Brain microvascular endothelial cell (primary cell): ENCODE results near the gene IQSEC1.

Experiments used
- DNase-seq: peaks from one replicate; pipeline ENCODE4 v3.0.0-alpha.2; 2020
- H3K27ac ChIP-seq: fragments of 250-450 bp; sonication (Bioruptor Pico); 2 replicates; pipeline ENCODE4 v1.5.1; 2020; ENCODE audit warnings: mild to moderate bottlenecking, moderate library complexity
- H3K27me3 ChIP-seq: fragments of 250-450 bp; sonication (Bioruptor Pico); replicated peaks from 2 replicates; pipeline ENCODE4 v1.5.1; 2020; ENCODE audit warnings: mild to moderate bottlenecking
- H3K36me3 ChIP-seq: fragments of 250-450 bp; sonication (Bioruptor Pico); replicated peaks from 2 replicates; pipeline ENCODE4 v1.5.1; 2020; ENCODE audit warnings: mild to moderate bottlenecking
- H3K4me3 ChIP-seq: 2 replicates; pipeline ENCODE4 v1.5.1; 2011; ENCODE audit warnings: low read depth, mild to moderate bottlenecking, control low read depth, low read length, moderate library complexity
- in situ Hi-C: cut with HindIII; loops from 2 replicates; pipeline ENCODE4 v1.10.0; 2017; ENCODE audit warnings: low sequenced_read_pairs, low pct_ligation_motif_present
- TF ChIP-seq, protein P1 (sequence below): IDR thresholded peaks from 2 replicates; pipeline ENCODE4 v1.5.1; 2011; ENCODE audit warnings: low read depth, mild to moderate bottlenecking, moderate library complexity, low read length, control low read depth, inconsistent platforms; ENCODE audit errors: missing control alignments

Gene IQSEC1

DNA sequence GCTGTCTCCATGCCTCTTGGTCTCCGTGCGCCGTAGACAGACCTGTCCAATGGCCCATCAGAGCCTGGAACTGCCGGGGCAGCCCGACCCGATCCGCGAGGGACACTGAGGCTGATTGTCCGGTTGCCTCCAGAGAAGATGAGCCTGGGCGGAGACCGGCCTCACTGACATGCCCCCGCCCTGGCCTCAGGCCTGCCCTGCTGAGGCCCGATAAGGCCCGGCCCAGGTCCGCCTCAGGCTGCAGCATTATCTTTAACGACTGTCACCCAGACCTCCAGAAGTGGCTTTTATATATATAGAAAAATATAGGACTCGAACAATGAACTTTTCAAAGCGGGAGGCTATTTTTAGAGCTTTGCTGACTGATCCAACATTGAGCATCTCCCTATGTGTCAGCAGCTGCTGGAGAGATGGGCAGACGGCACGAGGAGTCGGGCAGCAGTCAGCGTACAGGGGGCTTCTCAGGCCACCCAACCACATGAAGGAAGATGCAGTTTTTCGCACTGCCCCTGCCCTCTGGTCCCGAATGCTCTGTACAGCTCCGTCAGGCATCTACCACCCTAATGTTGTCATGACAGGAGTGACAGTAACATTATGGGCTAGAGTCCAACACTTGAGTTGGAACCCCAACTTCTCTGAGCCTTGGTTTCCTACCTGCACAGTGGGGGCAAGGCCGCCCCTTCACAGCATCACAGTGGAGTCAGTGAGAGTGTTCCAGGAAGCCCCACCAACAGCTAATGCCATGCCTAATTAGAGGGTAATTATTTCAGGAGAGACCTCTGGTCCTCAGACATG is 119.8 kb downstream of the IQSEC1 start:
- TF ChIP-seq, protein P1, sequence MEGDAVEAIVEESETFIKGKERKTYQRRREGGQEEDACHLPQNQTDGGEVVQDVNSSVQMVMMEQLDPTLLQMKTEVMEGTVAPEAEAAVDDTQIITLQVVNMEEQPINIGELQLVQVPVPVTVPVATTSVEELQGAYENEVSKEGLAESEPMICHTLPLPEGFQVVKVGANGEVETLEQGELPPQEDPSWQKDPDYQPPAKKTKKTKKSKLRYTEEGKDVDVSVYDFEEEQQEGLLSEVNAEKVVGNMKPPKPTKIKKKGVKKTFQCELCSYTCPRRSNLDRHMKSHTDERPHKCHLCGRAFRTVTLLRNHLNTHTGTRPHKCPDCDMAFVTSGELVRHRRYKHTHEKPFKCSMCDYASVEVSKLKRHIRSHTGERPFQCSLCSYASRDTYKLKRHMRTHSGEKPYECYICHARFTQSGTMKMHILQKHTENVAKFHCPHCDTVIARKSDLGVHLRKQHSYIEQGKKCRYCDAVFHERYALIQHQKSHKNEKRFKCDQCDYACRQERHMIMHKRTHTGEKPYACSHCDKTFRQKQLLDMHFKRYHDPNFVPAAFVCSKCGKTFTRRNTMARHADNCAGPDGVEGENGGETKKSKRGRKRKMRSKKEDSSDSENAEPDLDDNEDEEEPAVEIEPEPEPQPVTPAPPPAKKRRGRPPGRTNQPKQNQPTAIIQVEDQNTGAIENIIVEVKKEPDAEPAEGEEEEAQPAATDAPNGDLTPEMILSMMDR: no peak
- H3K36me3 ChIP-seq: no peaks in the 10 kb centered on the region
- DNase-seq: no peak
- H3K4me3 ChIP-seq: no peak overlapping the region
- H3K27ac ChIP-seq: no peak overlapping the region
- in situ Hi-C loops: no loop called here
- no peaks in the 10 kb centered on the region for H3K27me3 ChIP-seq

DNA sequence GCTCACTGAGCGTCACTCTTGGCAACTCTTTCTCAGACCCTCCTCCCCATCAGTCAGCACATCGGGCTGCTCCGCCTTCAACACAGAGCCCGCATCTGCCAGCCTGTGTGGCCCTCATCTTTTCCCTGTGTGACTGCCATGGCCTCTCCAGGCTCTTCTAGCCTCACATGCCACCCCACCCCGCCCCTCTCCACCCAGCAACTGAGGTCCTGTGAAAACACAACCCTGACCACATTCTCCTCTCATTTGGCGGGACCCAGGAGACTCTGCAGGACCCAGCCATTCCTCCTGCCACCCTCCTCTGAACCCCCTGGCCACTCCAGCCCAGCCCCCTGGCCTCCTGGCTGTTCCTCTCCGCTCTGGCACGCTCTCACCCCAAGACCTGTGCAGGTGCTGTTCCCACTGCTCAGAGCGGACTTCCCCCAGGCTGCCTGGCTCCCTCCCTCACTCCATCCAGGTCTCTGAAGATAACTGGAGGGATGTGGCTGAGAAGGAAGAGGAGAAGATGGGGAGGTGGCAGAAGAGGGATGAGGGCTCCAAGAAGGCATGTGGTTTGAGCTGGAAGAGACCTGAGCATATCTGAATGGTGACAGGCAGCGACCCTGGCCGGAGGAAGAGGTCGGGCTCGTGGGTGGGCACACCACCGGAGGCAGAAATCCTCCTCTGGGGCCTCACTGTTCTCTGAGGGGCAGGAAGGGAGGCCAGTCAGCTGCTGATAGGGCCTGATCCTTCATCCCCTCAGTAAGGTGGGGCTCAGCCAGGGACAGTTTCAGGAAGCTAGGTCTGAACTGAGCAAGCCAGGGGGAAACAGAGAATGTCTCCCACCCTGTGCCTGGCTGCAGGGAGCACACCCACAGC is 120.7 kb downstream of the IQSEC1 start:
- in situ Hi-C loops: no loop called here
- H3K27me3 ChIP-seq: no peaks in the 10 kb centered on the region
- DNase-seq: no peak
- no peak overlapping the region for H3K27ac ChIP-seq
- H3K36me3 ChIP-seq: no peaks in the 10 kb centered on the region
- H3K4me3 ChIP-seq: no peak overlapping the region
- TF ChIP-seq, protein P1: no peak

DNA sequence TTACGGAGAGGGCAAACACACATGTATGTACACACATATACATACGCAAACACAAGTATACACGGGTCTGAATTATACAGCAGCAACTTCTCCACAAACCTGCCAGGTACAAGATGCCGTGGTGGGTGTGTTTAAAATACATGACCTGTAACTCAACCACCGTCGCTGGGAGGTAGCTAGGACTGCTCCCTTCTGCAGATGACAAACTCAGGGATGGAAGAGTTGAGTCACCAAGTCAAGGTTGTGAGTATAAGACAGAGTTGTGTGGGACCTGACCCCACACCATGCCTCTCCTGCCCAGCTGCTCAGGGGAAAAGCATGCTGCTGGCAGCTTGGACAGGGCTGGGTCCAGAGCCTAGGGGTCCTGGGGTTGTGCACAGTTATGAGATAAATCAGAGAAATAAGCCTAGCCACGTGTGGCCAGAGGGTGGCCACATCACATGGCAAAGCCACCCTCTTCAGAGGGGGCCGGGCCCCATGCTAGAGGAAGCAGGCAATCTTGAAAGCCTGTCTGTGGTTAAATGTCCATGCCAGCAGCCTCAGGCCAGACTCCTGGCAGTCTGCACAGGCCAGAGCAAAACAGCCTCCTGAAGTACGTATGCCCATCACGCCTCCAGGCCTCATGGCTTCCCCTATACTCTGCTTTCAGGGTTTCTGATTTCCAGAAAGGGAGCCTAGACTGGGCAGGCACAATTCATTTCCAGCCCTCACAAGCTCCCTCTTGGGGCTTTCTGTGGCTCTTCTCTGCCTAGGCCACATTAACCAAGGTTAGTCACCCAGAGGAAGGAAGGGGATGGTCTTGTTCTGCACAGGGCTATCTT is 124.1 kb downstream of the IQSEC1 start:
- in situ Hi-C loops: no loop called here
- peak; percentile 10 for DNase-seq
- H3K4me3 ChIP-seq: no peak overlapping the region
- TF ChIP-seq, protein P1: peak; percentile 39
- no peak overlapping the region for H3K27ac ChIP-seq
- no peaks in the 10 kb centered on the region for H3K36me3 ChIP-seq
- no peaks in the 10 kb centered on the region for H3K27me3 ChIP-seq

DNA sequence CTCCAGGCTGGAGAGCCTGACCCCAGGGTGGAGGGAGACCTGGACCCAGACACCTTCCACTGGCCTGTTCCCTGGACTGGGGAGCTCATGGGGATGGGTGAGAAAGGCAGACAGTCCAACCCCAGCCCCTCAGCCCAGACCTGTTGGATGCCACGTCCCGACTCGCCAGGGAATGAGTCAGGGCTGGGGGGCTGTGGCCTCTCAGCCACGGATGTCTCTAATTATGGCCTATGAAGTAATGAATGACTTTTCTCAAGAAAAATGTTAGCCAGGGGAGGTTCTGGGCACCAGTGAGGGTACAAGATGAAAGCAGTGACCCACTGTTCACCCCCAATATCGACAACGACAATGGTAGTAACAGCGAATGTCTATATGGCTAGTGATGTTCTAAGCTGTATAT is 124.9 kb downstream of the IQSEC1 start:
- peak; percentile 21 for DNase-seq
- in situ Hi-C loops: no loop called here
- no peaks in the 10 kb centered on the region for H3K36me3 ChIP-seq

More for the DNA sequence above, 124.9 kb downstream of the IQSEC1 start:
- Histone ChIP-seq H3K27ac (no peak overlapping the region), H3K27me3 (no peaks in the 10 kb centered on the region), H3K4me3 (no peak overlapping the region)
- TF ChIP-seq, protein P1: no peak
